Central memory CD8-positive, alpha-beta T cell (primary cell): ENCODE results near the gene RBM47.

Experiments
- ATAC-seq: fragments of 150-1000 bp; cut with Tn5 transposase; replicated peaks from 2 replicates; pipeline ENCODE4 v1.10.0; 2022; ENCODE audit warnings: mild to moderate bottlenecking, moderate FRiP score, moderate number of reproducible peaks; ENCODE audit not compliant: poor library complexity, severe bottlenecking; ENCODE audit errors: extremely low read depth
- DNase-seq, 2 donors: peaks; one replicate each; pipeline ENCODE4 v3.0.0; 2021; ENCODE audit warnings: low spot score in 2 of 2
- H3K27ac Mint-ChIP-seq: one replicate; pipeline ENCODE4 v1.8.0; 2022; ENCODE audit warnings: low read depth, mild to moderate bottlenecking, moderate library complexity, mixed read lengths
- H3K27me3 Mint-ChIP-seq: one replicate; pipeline ENCODE4 v1.8.0; 2022; ENCODE audit warnings: mixed read lengths
- H3K36me3 Mint-ChIP-seq: one replicate; pipeline ENCODE4 v1.8.0; 2022; ENCODE audit warnings: mild to moderate bottlenecking, moderate library complexity, mixed read lengths; ENCODE audit not compliant: insufficient read depth
- H3K4me1 Mint-ChIP-seq: one replicate; pipeline ENCODE4 v1.8.0; 2022; ENCODE audit warnings: mixed read lengths
- H3K4me3 Mint-ChIP-seq: one replicate; pipeline ENCODE4 v1.8.0; 2022; ENCODE audit warnings: mild to moderate bottlenecking, moderate library complexity, mixed read lengths
- H3K9me3 Mint-ChIP-seq: one replicate; pipeline ENCODE4 v1.8.0; 2022; ENCODE audit warnings: mixed read lengths

Gene RBM47

DNA sequence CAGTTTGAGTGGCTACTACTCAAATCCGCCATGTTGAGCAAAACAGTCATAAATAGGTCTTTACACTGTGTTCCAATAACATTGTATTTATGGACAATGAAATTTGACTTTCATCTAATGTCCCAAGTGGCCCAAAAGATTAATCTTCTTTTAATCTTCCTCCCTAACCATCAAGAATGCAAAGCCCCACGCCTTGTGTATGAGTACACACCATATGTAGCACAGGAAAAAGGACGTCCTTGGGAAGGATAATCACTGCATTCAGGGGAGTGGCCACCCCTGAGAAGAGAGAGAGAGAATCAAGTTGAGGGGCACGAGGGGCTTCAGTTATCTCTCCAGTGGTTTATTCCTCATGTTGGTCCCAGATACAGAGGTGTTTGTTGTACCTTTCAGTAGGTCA is 33.1 kb downstream of the RBM47 start:
- Mint-ChIP-seq H3K4me1 (no peaks in the 10 kb centered on the region), H3K4me3 (no peak overlapping the region), H3K27me3 (no peaks in the 10 kb centered on the region), H3K27ac (no peak overlapping the region), H3K9me3 (no peaks in the 10 kb centered on the region), H3K36me3 (peaks cover 6% of the 10 kb centered on the region)
- no peak for DNase-seq
- no peak for ATAC-seq

DNA sequence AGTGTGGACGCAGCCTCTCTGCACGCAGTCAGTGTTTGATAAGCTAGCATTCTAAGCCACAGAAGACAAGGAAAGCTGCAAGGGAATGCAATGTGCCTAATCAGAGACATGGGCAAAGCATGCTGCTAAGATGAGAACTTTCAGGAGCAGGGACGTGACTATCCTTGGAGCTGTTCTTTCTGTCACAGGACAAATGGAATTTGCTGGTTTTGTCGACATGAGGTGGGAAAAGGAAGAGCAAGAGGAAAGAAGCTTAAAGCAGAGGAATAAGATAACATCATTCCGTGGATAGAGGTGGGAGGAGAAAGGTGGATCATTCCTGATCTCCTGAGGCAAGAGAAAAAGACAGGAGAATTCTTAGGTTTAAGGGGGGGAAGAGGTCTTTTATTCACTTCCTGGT is 33.7 kb downstream of the RBM47 start:
- Mint-ChIP-seq H3K4me3 (no peak overlapping the region), H3K36me3 (peaks cover 6% of the 10 kb centered on the region), H3K9me3 (no peaks in the 10 kb centered on the region), H3K27ac (no peak overlapping the region), H3K27me3 (no peaks in the 10 kb centered on the region), H3K4me1 (no peaks in the 10 kb centered on the region)
- no peak for ATAC-seq
- no peak for DNase-seq

DNA sequence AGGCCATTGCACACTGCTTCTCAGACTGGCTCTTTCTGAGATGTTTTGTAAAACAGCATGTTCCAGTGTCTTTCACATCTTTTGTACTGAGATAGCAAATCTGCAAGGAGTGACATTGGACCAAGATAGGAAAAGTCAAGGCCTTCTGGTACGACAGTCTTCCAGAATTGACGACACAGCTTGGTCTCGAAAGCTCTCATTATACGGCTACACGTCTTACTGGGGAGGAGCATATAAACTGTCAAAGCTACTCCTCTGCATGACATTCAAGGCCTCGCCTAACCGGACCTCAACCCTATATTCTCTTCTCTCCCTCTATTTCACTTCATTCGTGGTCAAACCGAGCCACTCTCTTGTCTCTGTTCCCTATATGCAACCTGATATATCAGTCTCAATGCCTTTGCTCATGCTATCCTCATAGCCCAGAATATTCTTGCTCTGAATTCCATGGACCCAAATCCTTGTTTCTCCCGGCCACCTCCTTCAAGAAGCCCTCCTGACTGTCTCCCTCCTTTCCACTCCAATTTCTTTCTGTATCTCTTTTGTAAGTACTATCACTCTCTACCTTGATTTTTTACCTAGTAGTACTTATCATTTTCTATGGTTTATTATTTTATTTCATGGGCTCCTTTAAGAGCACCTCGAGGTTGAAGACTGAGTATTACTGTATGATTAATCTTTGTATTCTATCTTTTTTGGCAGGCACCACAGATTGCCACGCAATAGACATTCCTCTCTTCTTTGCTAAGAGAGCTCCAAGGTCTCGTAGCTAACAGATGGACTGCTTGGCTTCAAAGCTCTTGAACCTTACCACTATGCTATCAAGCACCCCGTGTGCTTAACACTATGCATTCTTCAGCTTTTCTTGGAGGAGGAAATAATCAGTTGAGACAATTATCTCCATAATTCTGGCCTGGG is 35.1 kb downstream of the RBM47 start:
- no peak for ATAC-seq
- no peak overlapping the region for H3K27ac Mint-ChIP-seq
- no peaks in the 10 kb centered on the region for H3K9me3 Mint-ChIP-seq
- no peaks in the 10 kb centered on the region for H3K4me1 Mint-ChIP-seq
- no peaks in the 10 kb centered on the region for H3K27me3 Mint-ChIP-seq
- no peak for DNase-seq
- H3K4me3 Mint-ChIP-seq, result no peak overlapping the region
- H3K36me3 Mint-ChIP-seq, result peaks cover 1% of the 10 kb centered on the region

DNA sequence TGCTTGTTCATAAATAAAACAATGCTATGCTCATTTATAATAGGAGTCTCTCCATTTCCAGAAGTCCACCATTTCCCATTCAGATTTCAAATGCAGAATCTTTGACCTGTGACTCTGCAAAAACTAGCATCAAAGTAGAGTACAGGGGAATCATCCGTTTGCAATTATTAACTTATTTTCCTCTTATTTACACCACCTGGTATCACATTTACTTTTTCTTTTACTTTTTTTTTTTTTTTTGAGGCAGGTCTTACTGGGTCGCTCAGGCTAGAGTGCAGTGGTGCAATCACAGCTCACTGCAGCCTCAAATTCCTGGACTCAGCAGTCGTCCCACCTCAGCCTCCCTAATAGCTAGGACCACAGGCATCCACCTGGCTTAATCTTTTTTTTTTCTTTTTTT is 37.6 kb downstream of the RBM47 start:
- H3K9me3 Mint-ChIP-seq, result no peaks in the 10 kb centered on the region
- H3K27me3 Mint-ChIP-seq, result peaks cover 11% of the 10 kb centered on the region
- no peaks in the 10 kb centered on the region for H3K4me1 Mint-ChIP-seq
- H3K27ac Mint-ChIP-seq, result no peak overlapping the region
- H3K4me3 Mint-ChIP-seq, result no peak overlapping the region
- H3K36me3 Mint-ChIP-seq, result peaks cover 2% of the 10 kb centered on the region
- DNase-seq, result no peak
- no peak for ATAC-seq

DNA sequence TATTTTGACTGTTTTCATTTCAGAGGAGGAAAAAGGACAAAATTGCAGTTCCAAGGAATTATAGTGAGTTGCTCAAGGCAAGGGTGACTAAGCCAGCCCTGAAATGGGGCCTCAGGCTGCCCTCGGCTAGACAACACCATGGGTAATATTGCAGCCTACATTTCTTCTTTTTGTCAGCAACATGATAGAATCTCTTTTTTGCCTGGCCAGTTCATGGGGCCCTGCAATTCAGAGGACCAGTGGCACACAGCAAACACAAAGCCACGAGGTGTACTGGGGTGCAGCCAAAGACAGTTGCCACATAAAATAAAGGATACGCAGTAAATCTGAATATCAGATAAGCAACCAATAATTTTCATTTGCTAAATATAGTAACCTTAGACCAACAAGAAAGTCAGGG is 41.8 kb downstream of the RBM47 start:
- DNase-seq (no peak), ATAC-seq (no peak)
- H3K4me1 Mint-ChIP-seq, result no peaks in the 10 kb centered on the region
- H3K9me3 Mint-ChIP-seq, result no peaks in the 10 kb centered on the region
- peaks cover 23% of the 10 kb centered on the region for H3K27me3 Mint-ChIP-seq
- H3K36me3 Mint-ChIP-seq, result peaks cover 2% of the 10 kb centered on the region
- no peak overlapping the region for H3K4me3 Mint-ChIP-seq
- no peak overlapping the region for H3K27ac Mint-ChIP-seq

DNA sequence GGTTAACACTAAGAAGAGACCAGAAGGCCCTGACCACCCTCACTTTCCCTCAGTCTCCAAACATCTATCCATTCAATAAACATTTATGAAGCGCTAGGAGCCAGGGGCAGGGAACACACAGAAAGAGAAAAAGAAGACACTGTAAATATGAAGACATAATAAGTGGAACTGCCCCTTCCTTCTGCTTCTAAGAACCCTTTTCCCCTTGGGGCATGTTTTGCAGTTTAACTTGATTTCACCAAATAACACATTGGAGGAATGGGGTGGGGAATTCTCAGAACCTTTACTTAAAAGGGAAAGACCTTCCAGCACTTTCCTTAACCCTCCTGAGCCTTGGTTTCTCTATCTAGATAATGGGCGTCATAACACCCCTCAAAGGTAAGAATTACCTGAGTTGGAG is 42.3 kb downstream of the RBM47 start:
- Mint-ChIP-seq H3K36me3 (peaks cover 2% of the 10 kb centered on the region), H3K27me3 (peaks cover 26% of the 10 kb centered on the region), H3K4me1 (no peaks in the 10 kb centered on the region), H3K4me3 (no peak overlapping the region), H3K9me3 (no peaks in the 10 kb centered on the region), H3K27ac (no peak overlapping the region)
- ATAC-seq (no peak), DNase-seq (no peak)

DNA sequence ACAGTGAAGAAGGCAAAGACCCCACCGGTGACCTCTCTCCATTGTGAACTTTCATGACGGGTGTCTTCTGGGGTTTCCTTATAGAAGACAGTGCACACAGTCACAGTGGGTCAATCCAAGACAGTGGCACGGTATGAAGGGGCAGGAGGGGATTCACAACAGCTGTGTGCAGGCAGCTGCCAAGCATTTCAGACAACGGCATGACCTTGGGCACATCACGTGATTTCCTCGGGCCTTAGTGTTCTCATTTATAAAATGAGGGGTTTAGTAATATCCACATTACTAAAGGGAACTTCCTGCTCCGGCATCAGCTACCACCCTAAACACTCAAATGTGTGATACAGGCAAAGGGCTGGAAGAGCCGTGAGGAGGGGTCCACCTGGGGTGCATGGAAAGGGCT is 42.9 kb downstream of the RBM47 start:
- H3K4me1 Mint-ChIP-seq, result no peaks in the 10 kb centered on the region
- H3K36me3 Mint-ChIP-seq, result peaks cover 2% of the 10 kb centered on the region
- DNase-seq, result no peak
- no peaks in the 10 kb centered on the region for H3K9me3 Mint-ChIP-seq
- no peak for ATAC-seq
- peaks cover 32% of the 10 kb centered on the region for H3K27me3 Mint-ChIP-seq
- H3K27ac Mint-ChIP-seq, result no peak overlapping the region
- H3K4me3 Mint-ChIP-seq, result no peak overlapping the region

DNA sequence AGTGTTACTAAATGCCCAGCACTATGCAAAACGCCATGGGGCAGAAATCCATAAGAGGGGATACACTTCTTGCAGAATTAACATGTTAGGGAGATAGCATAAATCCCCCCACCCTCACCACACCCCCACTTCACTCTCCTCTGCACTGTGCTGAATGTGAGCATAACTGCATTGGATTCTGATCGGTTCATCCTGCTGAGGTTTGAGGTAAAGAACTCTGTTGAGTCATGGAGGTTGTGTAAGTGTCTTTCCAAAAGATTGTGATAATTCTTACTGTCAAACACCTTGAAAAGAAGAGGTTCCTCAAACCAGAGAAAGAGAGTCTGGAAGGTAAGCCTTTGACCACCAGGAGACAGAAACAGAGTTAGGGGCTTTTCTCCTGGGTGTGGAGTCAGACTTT is 43.6 kb downstream of the RBM47 start:
- DNase-seq, result no peak
- H3K27ac Mint-ChIP-seq, result no peak overlapping the region
- peaks cover 37% of the 10 kb centered on the region for H3K27me3 Mint-ChIP-seq
- H3K36me3 Mint-ChIP-seq, result peaks cover 2% of the 10 kb centered on the region
- ATAC-seq, result no peak
- H3K4me1 Mint-ChIP-seq, result no peaks in the 10 kb centered on the region
- H3K4me3 Mint-ChIP-seq, result no peak overlapping the region
- H3K9me3 Mint-ChIP-seq, result no peaks in the 10 kb centered on the region

DNA sequence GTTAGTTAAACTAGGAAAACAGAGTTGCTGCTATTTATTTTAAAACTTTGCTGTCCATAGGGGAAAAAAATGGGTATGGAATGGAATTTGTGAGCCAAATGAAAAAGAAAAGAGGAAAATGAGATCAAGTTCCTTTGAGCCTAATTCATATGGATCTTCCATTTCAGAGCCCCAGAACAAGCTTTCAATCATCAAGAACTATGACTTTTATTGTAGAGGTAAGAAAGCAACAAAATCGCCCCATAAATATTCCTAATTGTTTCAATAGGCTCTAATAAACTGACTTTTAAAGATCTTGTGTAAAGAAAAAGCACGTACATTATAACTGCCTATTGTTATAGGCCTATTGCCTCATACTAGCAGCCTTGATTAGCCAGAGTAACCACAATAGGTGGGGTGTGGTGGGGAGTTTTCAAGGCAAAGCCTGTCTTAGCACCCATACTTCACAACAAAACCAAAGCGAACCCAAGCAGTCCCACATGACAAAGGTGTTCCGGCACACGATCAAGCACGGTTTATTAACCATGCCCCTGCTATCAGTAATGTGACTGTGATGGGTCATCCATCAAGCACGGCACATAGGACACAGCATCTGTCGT is 44.4 kb downstream of the RBM47 start:
- Mint-ChIP-seq H3K4me1 (no peaks in the 10 kb centered on the region), H3K9me3 (no peaks in the 10 kb centered on the region), H3K4me3 (no peak overlapping the region), H3K36me3 (peaks cover 2% of the 10 kb centered on the region), H3K27me3 (peaks cover 37% of the 10 kb centered on the region), H3K27ac (no peak overlapping the region)
- peak; percentile 26 for ATAC-seq
- DNase-seq, result no peak

DNA sequence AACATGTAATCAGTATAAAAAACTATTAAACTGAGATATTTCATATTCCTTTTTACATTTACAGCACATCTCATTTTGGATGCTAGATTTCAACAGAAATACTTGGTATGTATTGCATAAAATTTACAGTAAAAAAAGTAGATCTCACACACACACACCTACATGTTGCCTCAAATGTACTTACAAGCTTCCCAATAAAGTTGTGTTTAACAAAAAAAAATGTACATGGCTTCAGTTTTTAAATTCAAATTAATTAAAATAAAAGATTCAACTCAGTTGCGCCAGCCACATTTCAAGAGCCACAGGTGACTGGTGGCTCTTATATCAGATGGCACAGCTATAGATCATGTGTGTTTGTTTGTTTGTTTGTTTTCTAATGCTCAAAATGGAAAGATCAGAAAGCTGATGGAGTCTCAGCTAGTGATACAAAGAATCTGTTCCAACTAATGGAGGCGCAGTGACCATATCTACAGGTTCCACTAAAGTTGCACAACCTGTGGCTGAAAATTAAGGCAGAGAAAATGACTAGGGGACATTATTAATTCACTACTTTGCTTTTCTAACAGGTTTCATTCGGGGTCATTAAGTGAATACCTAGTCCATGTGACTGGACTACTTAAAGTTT is 45.0 kb downstream of the RBM47 start:
- peaks cover 37% of the 10 kb centered on the region for H3K27me3 Mint-ChIP-seq
- no peaks in the 10 kb centered on the region for H3K4me1 Mint-ChIP-seq
- DNase-seq (no peak), ATAC-seq (no peak)
- no peak overlapping the region for H3K27ac Mint-ChIP-seq
- no peak overlapping the region for H3K4me3 Mint-ChIP-seq
- H3K9me3 Mint-ChIP-seq, result no peaks in the 10 kb centered on the region
- H3K36me3 Mint-ChIP-seq, result peaks cover 2% of the 10 kb centered on the region

DNA sequence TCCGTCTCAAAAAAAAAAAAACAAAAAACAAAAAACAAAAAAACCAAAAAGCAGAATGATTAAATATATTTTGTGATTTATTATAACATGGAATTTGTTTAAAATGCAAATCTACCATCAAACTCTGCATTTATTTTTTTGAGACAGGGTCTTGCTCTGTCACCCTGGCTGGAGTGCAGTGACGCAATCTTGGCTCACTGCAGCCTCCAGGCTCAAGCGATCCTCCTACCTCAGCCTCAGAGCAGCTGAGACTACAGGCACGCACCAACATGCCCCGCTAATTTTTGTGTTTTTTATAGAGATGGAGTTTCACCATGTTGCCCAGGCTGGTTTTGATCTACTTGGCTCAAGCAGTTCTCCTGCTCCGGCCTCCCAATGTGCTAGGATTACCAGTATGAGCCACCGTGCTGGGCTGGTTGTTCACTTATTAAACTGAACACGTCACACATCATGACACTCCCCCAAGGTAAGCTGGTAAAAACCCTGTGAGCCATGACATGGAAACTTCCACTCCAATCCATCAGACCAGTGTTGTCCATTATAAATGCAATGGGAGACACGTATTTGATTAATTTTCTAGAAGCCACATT is 45.7 kb downstream of the RBM47 start:
- Mint-ChIP-seq H3K9me3 (no peaks in the 10 kb centered on the region), H3K4me3 (no peak overlapping the region), H3K36me3 (peaks cover 2% of the 10 kb centered on the region), H3K4me1 (no peaks in the 10 kb centered on the region), H3K27ac (no peak overlapping the region), H3K27me3 (peaks cover 37% of the 10 kb centered on the region)
- DNase-seq (no peak), ATAC-seq (no peak)

DNA sequence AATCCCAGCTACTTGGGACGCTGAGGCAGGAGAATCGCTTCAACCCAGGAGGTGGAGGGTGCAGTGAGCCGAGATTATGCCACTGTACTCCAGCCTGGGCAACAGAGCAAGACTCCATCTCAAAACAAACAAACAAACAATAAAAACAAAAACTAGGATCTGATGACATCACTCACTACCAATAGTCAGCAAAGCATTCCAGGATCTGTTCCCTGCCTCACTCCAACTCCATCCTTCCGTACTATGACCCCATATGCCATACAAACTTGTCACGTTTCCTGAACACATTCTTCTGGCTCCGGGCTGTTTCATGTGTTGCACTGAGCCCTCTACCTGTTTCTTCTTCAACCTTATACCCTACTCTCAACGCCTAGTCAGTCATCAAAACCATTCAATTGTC is 47.3 kb downstream of the RBM47 start:
- ATAC-seq (no peak), DNase-seq (no peak)
- no peak overlapping the region for H3K4me3 Mint-ChIP-seq
- no peaks in the 10 kb centered on the region for H3K9me3 Mint-ChIP-seq
- H3K27me3 Mint-ChIP-seq, result peaks cover 26% of the 10 kb centered on the region
- peaks cover 2% of the 10 kb centered on the region for H3K36me3 Mint-ChIP-seq
- H3K27ac Mint-ChIP-seq, result no peak overlapping the region
- H3K4me1 Mint-ChIP-seq, result no peaks in the 10 kb centered on the region
